HEK293 (cell line): ENCODE results near the gene EEF1AKMT4.

Source experiments
- CTCF ChIA-PET: fragments of 350-600 bp; formaldehyde crosslinking; extraction: SDS; loops from one replicate; lab custom pipeline; 2021; ENCODE audit warnings: antibody characterized with exemption; lab: Yijun Ruan, JAX
- POLR2A ChIA-PET: fragments of 300-600 bp; formaldehyde crosslinking; extraction: SDS; loops from one replicate; lab custom pipeline; 2020; ENCODE audit warnings: antibody characterized with exemption, inconsistent platforms; lab: Yijun Ruan, JAX
- H3K27ac ChIP-seq: fragments of 200-500 bp; sonication (Bioruptor generic); 2 replicates; pipeline ENCODE4 v1.5.1; 2014; ENCODE audit warnings: low read depth, low read length, control low read depth, inconsistent platforms; ENCODE audit errors: extremely low read depth
- H3K36me3 ChIP-seq, 2 experiments: fragments of 200-500 bp in 1 of 2; sonication (Bioruptor generic) in 1 of 2; 1 replicate in 1 of 2; 2 replicates in 1 of 2; pipeline ENCODE4 v1.5.1; 2014 to 2017; ENCODE audit warnings: inconsistent platforms in 2 of 2, low read length in 2 of 2; ENCODE audit not compliant: control insufficient read depth in 2 of 2, insufficient read depth in 1 of 2
- H3K4me1 ChIP-seq: fragments of 200-500 bp; sonication (Bioruptor generic); 2 replicates; pipeline ENCODE4 v1.5.1; 2014; ENCODE audit warnings: mild to moderate bottlenecking, low read length, inconsistent platforms; ENCODE audit not compliant: control insufficient read depth, insufficient read depth
- H3K4me3 ChIP-seq: 2 replicates; pipeline ENCODE4 v1.5.1; 2011; ENCODE audit warnings: low read depth, mild to moderate bottlenecking, control low read depth, low read length, moderate library complexity
- H3K9me3 ChIP-seq: fragments of 200-500 bp; sonication (Bioruptor generic); 2 replicates; pipeline ENCODE4 v1.5.1; 2014; ENCODE audit warnings: low read depth, low read length, inconsistent platforms; ENCODE audit not compliant: control insufficient read depth, insufficient read depth
- BCL11A ChIP-seq: fragments of 450-650 bp; formaldehyde crosslinking; IDR thresholded peaks from 2 replicates; pipeline ENCODE4 v1.5.1; 2016; ENCODE audit warnings: low read depth, missing biosample characterization, missing genetic modification characterization
- FEZF1 ChIP-seq: fragments of 450-650 bp; formaldehyde crosslinking; IDR thresholded peaks from 2 replicates; pipeline ENCODE4 v1.5.1; 2016; ENCODE audit warnings: missing biosample characterization, missing genetic modification characterization
- GLI4 ChIP-seq: fragments of 450-650 bp; formaldehyde crosslinking; IDR thresholded peaks from 2 replicates; pipeline ENCODE4 v1.5.1; 2016; ENCODE audit warnings: missing biosample characterization, missing genetic modification characterization
- GLIS2 ChIP-seq: fragments of 450-650 bp; formaldehyde crosslinking; IDR thresholded peaks from 2 replicates; pipeline ENCODE4 v1.5.1; 2016; ENCODE audit warnings: missing biosample characterization, missing genetic modification characterization
- KLF10 ChIP-seq: fragments of 450-650 bp; IDR thresholded peaks from 2 replicates; pipeline ENCODE4 v1.5.1; 2018; ENCODE audit warnings: missing biosample characterization, mild to moderate bottlenecking, missing genetic modification characterization
- TRIM28 ChIP-seq: IDR thresholded peaks from 2 replicates; pipeline ENCODE4 v1.6.1; 2011; ENCODE audit warnings: low read length, control low read depth, borderline replicate concordance
- ZBTB1 ChIP-seq: fragments of 450-650 bp; formaldehyde crosslinking; IDR thresholded peaks from 2 replicates; pipeline ENCODE4 v1.5.1; 2016; ENCODE audit warnings: missing biosample characterization, missing genetic modification characterization
- ZNF114 ChIP-seq: fragments of 450-650 bp; formaldehyde crosslinking; IDR thresholded peaks from 2 replicates; pipeline ENCODE4 v1.5.0; 2017; ENCODE audit warnings: missing biosample characterization, missing genetic modification characterization
- ZNF174 ChIP-seq: fragments of 450-650 bp; formaldehyde crosslinking; IDR thresholded peaks from 2 replicates; pipeline ENCODE4 v1.5.0; 2017; ENCODE audit warnings: missing biosample characterization, mild to moderate bottlenecking, missing genetic modification characterization
- ZNF184 ChIP-seq: fragments of 450-650 bp; IDR thresholded peaks from 2 replicates; pipeline ENCODE4 v1.5.1; 2018; ENCODE audit warnings: missing biosample characterization, mild to moderate bottlenecking, missing genetic modification characterization
- ZNF2 ChIP-seq: fragments of 450-650 bp; formaldehyde crosslinking; IDR thresholded peaks from 2 replicates; pipeline ENCODE4 v1.5.1; 2016; ENCODE audit warnings: missing biosample characterization, missing genetic modification characterization
- ZNF221 ChIP-seq: fragments of 450-650 bp; formaldehyde crosslinking; IDR thresholded peaks from 2 replicates; pipeline ENCODE4 v1.5.1; 2017; ENCODE audit warnings: missing biosample characterization, missing genetic modification characterization, borderline replicate concordance
- ZNF324 ChIP-seq: fragments of 450-650 bp; formaldehyde crosslinking; IDR thresholded peaks from 2 replicates; pipeline ENCODE4 v1.5.1; 2016; ENCODE audit warnings: missing biosample characterization, missing genetic modification characterization
- ZNF341 ChIP-seq: fragments of 450-650 bp; formaldehyde crosslinking; IDR thresholded peaks from 2 replicates; pipeline ENCODE4; 2016; ENCODE audit warnings: low read depth, missing biosample characterization, missing genetic modification characterization
- ZNF366 ChIP-seq: fragments of 450-650 bp; formaldehyde crosslinking; conservative IDR thresholded peaks from 2 replicates; pipeline ENCODE4 v1.5.1; 2016; ENCODE audit warnings: missing biosample characterization, missing genetic modification characterization
- ZNF37A ChIP-seq: fragments of 450-650 bp; IDR thresholded peaks from 2 replicates; pipeline ENCODE4 v1.5.1; 2018; ENCODE audit warnings: missing biosample characterization, missing genetic modification characterization
- ZNF426 ChIP-seq: fragments of 450-650 bp; formaldehyde crosslinking; IDR thresholded peaks from 2 replicates; pipeline ENCODE4 v1.5.1; 2017; ENCODE audit warnings: missing biosample characterization, missing genetic modification characterization, mild to moderate bottlenecking, inconsistent platforms, moderate library complexity
- ZNF529 ChIP-seq: fragments of 450-650 bp; formaldehyde crosslinking; IDR thresholded peaks from 2 replicates; pipeline ENCODE4 v1.5.1; 2017; ENCODE audit warnings: missing genetic modification characterization, missing biosample characterization; ENCODE audit not compliant: insufficient replicate concordance
- ZNF571 ChIP-seq: fragments of 450-650 bp; formaldehyde crosslinking; IDR thresholded peaks from 2 replicates; pipeline ENCODE4 v1.5.0; 2017; ENCODE audit warnings: missing biosample characterization, missing genetic modification characterization
- ZNF610 ChIP-seq: fragments of 450-650 bp; formaldehyde crosslinking; IDR thresholded peaks from 2 replicates; pipeline ENCODE4 v1.5.1; 2016; ENCODE audit warnings: missing biosample characterization, missing genetic modification characterization, borderline replicate concordance
- ZNF660 ChIP-seq: fragments of 450-650 bp; IDR thresholded peaks from 2 replicates; pipeline ENCODE4 v1.5.1; 2018; ENCODE audit warnings: missing biosample characterization, mild to moderate bottlenecking, missing genetic modification characterization
- ZNF776 ChIP-seq: fragments of 450-650 bp; formaldehyde crosslinking; IDR thresholded peaks from 2 replicates; pipeline ENCODE4 v1.5.0; 2017; ENCODE audit warnings: missing biosample characterization, missing genetic modification characterization, borderline replicate concordance
- ZNF843 ChIP-seq: fragments of 450-650 bp; formaldehyde crosslinking; IDR thresholded peaks from 2 replicates; pipeline ENCODE4 v1.5.1; 2016; ENCODE audit warnings: missing biosample characterization, missing genetic modification characterization
- TF ChIP-seq, protein P1 (sequence below): fragments of 450-650 bp; formaldehyde crosslinking; IDR thresholded peaks from 2 replicates; pipeline ENCODE4 v1.5.1; 2016; ENCODE audit warnings: missing biosample characterization, missing genetic modification characterization
- TF ChIP-seq, protein P2 (sequence below): fragments of 450-650 bp; formaldehyde crosslinking; IDR thresholded peaks from 2 replicates; pipeline ENCODE4 v1.5.1; 2016; ENCODE audit warnings: missing biosample characterization, missing genetic modification characterization
- TF ChIP-seq, protein P3 (sequence below): fragments of 450-650 bp; formaldehyde crosslinking; IDR thresholded peaks from 2 replicates; pipeline ENCODE4 v1.5.1; 2017; ENCODE audit warnings: missing biosample characterization, missing genetic modification characterization
- TF ChIP-seq, protein P4 (sequence below): fragments of 450-650 bp; formaldehyde crosslinking; IDR thresholded peaks from 2 replicates; pipeline ENCODE4 v1.5.1; 2017; ENCODE audit warnings: missing biosample characterization, missing genetic modification characterization
- TF ChIP-seq, protein P5 (sequence below): fragments of 450-650 bp; formaldehyde crosslinking; IDR thresholded peaks from 2 replicates; pipeline ENCODE4 v1.5.1; 2016; ENCODE audit warnings: missing biosample characterization, missing genetic modification characterization, low read depth

The EEF1AKMT4 gene

DNA sequence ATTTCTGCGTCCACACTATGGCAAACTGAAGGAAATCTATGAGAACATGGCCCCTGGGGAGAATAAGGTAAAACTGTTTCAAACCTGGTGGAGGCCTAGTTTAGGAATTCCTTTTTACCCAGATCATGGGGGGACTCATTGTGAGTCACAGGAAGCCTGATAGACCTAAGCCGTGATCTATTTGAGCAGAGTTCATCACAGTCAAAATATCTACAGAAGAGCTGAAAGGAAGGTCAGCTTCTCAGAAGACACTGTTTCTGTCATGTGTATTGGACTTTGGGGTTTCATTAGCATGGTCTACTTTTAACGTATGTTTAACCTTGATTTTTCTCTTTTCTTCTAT lies 50.9 kb downstream of the EEF1AKMT4 start:
- H3K36me3 ChIP-seq: peaks cover 15 to 58% of the 10 kb centered on the region in 2 experiments; a peak in 2 of 3 replicates
- H3K9me3 ChIP-seq: no peaks in the 10 kb centered on the region
- CTCF ChIA-PET: interaction anchor here (1.0 to 1.2 kb wide), 2 partner anchors 51 to 73 kb away, joined by 3 to 4 read pairs; partner anchors contain the start of gene EEF1AKMT4
- no peak overlapping the region for H3K27ac ChIP-seq
- H3K4me1 ChIP-seq: no peaks in the 10 kb centered on the region
- TF ChIP-seq, protein P1, sequence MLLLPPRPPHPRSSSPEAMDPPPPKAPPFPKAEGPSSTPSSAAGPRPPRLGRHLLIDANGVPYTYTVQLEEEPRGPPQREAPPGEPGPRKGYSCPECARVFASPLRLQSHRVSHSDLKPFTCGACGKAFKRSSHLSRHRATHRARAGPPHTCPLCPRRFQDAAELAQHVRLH: no peak
- TF ChIP-seq, protein P2, sequence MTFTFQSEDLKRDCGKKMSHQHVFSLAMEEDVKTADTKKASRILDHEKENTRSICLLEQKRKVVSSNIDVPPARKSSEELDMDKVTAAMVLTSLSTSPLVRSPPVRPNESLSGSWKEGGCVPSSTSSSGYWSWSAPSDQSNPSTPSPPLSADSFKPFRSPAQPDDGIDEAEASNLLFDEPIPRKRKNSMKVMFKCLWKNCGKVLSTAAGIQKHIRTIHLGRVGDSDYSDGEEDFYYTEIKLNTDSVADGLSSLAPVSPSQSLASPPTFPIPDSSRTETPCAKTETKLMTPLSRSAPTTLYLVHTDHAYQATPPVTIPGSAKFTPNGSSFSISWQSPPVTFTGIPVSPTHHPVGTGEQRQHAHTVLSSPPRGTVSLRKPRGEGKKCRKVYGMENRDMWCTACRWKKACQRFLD: no peak
- no peak for TF ChIP-seq ZNF843
- POLR2A ChIA-PET: no interaction called here
- peak overlapping the region; percentile 98 for H3K4me3 ChIP-seq

DNA sequence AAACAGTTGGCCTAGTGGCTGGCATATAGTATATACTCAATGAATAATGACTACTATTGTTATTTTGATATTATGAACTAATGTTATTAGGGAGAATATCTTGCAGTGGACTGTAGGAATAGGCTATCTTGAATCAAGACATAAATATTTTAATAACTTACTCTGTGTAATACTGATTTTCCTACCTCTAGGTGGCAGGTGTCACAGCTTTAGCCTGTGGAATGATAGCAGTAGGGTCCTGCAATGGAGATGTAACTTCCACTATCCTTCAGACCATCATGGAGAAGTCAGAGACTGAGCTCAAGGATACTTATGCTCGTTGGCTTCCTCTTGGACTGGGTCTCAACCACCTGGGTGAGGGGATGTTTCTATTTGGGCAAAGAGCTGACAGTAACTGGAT lies 56.1 kb downstream of the EEF1AKMT4 start:
- no peak overlapping the region for H3K27ac ChIP-seq
- H3K4me1 ChIP-seq: no peaks in the 10 kb centered on the region
- no peak for TF ChIP-seq ZNF366 (tag by site-specific recombination)
- TF ChIP-seq, protein P3, sequence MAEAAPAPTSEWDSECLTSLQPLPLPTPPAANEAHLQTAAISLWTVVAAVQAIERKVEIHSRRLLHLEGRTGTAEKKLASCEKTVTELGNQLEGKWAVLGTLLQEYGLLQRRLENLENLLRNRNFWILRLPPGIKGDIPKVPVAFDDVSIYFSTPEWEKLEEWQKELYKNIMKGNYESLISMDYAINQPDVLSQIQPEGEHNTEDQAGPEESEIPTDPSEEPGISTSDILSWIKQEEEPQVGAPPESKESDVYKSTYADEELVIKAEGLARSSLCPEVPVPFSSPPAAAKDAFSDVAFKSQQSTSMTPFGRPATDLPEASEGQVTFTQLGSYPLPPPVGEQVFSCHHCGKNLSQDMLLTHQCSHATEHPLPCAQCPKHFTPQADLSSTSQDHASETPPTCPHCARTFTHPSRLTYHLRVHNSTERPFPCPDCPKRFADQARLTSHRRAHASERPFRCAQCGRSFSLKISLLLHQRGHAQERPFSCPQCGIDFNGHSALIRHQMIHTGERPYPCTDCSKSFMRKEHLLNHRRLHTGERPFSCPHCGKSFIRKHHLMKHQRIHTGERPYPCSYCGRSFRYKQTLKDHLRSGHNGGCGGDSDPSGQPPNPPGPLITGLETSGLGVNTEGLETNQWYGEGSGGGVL (tag by site-specific recombination): no peak
- TF ChIP-seq ZNF610 (tag by site-specific recombination): no peak
- TF ChIP-seq, protein P4, sequence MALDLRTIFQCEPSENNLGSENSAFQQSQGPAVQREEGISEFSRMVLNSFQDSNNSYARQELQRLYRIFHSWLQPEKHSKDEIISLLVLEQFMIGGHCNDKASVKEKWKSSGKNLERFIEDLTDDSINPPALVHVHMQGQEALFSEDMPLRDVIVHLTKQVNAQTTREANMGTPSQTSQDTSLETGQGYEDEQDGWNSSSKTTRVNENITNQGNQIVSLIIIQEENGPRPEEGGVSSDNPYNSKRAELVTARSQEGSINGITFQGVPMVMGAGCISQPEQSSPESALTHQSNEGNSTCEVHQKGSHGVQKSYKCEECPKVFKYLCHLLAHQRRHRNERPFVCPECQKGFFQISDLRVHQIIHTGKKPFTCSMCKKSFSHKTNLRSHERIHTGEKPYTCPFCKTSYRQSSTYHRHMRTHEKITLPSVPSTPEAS (tag by site-specific recombination): no peak
- TF ChIP-seq ZNF221: no peak
- TF ChIP-seq ZNF184 (tag by site-specific recombination): no peak
- no peak for TF ChIP-seq GLI4 (tag by site-specific recombination)
- CTCF ChIA-PET: interaction anchor here (0.8 to 1.0 kb wide), 2 partner anchors 11 to 66 kb away, joined by 3 read pairs; no protein-coding TSS in a partner anchor
- H3K9me3 ChIP-seq: no peaks in the 10 kb centered on the region
- H3K36me3 ChIP-seq: peaks cover 14 to 90% of the 10 kb centered on the region in 2 experiments
- POLR2A ChIA-PET: interaction anchor here (0.7 kb wide), 1 partner anchor 71 kb away, joined by 4 read pairs; no protein-coding TSS in a partner anchor
- H3K4me3 ChIP-seq: no peak overlapping the region

DNA sequence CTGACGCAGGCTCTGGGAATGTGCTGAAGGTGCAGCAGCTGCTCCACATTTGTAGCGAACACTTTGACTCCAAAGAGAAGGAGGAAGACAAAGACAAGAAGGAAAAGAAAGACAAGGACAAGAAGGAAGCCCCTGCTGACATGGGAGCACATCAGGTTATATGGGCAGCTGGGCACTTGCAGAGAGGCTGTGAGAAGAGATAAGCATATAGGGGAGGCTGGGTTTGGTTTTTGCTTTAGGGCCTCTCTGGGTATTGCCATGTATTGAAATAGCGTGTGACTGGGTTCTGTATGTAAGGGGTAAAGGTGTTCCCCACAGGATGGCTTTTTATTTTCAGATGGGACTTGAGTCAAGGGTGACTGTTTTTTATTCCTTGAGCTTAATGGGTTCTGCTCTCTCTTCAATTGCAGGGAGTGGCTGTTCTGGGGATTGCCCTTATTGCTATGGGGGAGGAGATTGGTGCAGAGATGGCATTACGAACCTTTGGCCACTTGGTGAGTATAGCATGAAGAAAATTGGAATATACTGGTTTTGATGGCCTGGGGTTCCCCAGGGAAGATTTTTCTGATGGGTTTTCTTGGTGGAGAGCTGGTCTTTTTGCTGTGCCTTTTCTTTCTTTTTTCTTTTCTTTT lies 57.0 kb downstream of the EEF1AKMT4 start:
- no peaks in the 10 kb centered on the region for H3K9me3 ChIP-seq
- CTCF ChIA-PET: interaction anchor here (0.7 to 1.0 kb wide), 4 partner anchors 10 to 235 kb away, joined by 3 read pairs; no protein-coding TSS in a partner anchor
- TF ChIP-seq TRIM28 (no peak), ZBTB1 (tag by site-specific recombination) (no peak), ZNF37A (tag by site-specific recombination) (no peak), ZNF426 (tag by site-specific recombination) (no peak), ZNF341 (tag by site-specific recombination) (no peak), ZNF776 (no peak), ZNF660 (no peak), ZNF2 (tag by site-specific recombination) (no peak), GLIS2 (tag by site-specific recombination) (no peak), BCL11A (no peak), ZNF324 (tag by site-specific recombination) (no peak), ZNF114 (tag by site-specific recombination) (no peak), FEZF1 (no peak), ZNF529 (tag by site-specific recombination) (no peak), KLF10 (tag by site-specific recombination) (no peak), ZNF174 (no peak), ZNF571 (tag by site-specific recombination) (no peak)
- TF ChIP-seq, protein P5, sequence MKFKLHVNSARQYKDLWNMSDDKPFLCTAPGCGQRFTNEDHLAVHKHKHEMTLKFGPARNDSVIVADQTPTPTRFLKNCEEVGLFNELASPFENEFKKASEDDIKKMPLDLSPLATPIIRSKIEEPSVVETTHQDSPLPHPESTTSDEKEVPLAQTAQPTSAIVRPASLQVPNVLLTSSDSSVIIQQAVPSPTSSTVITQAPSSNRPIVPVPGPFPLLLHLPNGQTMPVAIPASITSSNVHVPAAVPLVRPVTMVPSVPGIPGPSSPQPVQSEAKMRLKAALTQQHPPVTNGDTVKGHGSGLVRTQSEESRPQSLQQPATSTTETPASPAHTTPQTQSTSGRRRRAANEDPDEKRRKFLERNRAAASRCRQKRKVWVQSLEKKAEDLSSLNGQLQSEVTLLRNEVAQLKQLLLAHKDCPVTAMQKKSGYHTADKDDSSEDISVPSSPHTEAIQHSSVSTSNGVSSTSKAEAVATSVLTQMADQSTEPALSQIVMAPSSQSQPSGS (tag by site-specific recombination): no peak
- TF ChIP-seq, all 188 proteins: peak for 0
- H3K27ac ChIP-seq: no peak overlapping the region
- peaks cover 5 to 82% of the 10 kb centered on the region in 2 experiments; a peak in 2 of 3 replicates for H3K36me3 ChIP-seq
- H3K4me1 ChIP-seq: no peaks in the 10 kb centered on the region
- POLR2A ChIA-PET: no interaction called here
- no peak overlapping the region for H3K4me3 ChIP-seq
